HG02943 (cell line): ENCODE results near the gene WDFY2.

Experiments used
- ATAC-seq: cut with Tn5 transposase; IDR thresholded peaks from one replicate; pipeline ENCODE4 v1.9.1; 2021; ENCODE audit warnings: mild to moderate bottlenecking, low read depth, moderate library complexity; ENCODE audit not compliant: unreplicated experiment

The WDFY2 gene

GRCh38 chr13:51729866-51730553, 145.7 kb downstream of the WDFY2 start:
- no peak for ATAC-seq

- no peak for ATAC-seq
These were observed 146.7 kb downstream of the WDFY2 start for GRCh38 chr13:51730927-51731326.

- ATAC-seq = no peak
These were observed 147.5 kb downstream of the WDFY2 start for GRCh38 chr13:51731759-51732158.

GRCh38 chr13:51733374-51734298, 149.4 kb downstream of the WDFY2 start:
- ATAC-seq = no peak

- no peak for ATAC-seq
These were observed 150.5 kb downstream of the WDFY2 start for GRCh38 chr13:51734786-51735185.

GRCh38 chr13:51737609-51738008, 153.3 kb downstream of the WDFY2 start:
- no peak for ATAC-seq

GRCh38 chr13:51738226-51738905, 154.1 kb downstream of the WDFY2 start:
- ATAC-seq = no peak

- no peak for ATAC-seq
These were observed 154.9 kb downstream of the WDFY2 start for GRCh38 chr13:51739027-51739764.

- ATAC-seq = no peak
These were observed 156.4 kb downstream of the WDFY2 start for GRCh38 chr13:51740698-51741097.

GRCh38 chr13:51742031-51742430, 157.8 kb downstream of the WDFY2 start:
- no peak for ATAC-seq

GRCh38 chr13:51742611-51743010, 158.3 kb downstream of the WDFY2 start:
- ATAC-seq = no peak

- ATAC-seq = no peak
These were observed 161.0 kb downstream of the WDFY2 start for GRCh38 chr13:51745243-51745642.

GRCh38 chr13:51746802-51747201, 162.5 kb downstream of the WDFY2 start:
- ATAC-seq = no peak

- no peak for ATAC-seq
These were observed 163.5 kb downstream of the WDFY2 start for GRCh38 chr13:51747438-51748434.

- ATAC-seq = no peak
These were observed 172.4 kb downstream of the WDFY2 start for GRCh38 chr13:51756651-51757050.

GRCh38 chr13:51758691-51759090, 174.4 kb downstream of the WDFY2 start:
- no peak for ATAC-seq

GRCh38 chr13:51759240-51759639, 175.0 kb downstream of the WDFY2 start:
- ATAC-seq = no peak

- ATAC-seq = no peak
These were observed 176.3 kb downstream of the WDFY2 start for GRCh38 chr13:51760592-51760991.

- no peak for ATAC-seq
These were observed 177.5 kb downstream of the WDFY2 start for GRCh38 chr13:51761643-51762350.
